ENCODE results near the gene AMIGO3.
A peak's percentile ranks its signal among the peaks of the same experiment; 100 is the strongest.
"Not testable (repeated sequence)": the region's sequence is repeated elsewhere in the genome, so short reads cannot be mapped to it uniquely, and the experiment has no call there.

The AMIGO3 gene

GRCh38 chr3:49707113-49707480 is 12.4 kb downstream of the AMIGO3 start:
- no peak for DNase-seq

GRCh38 chr3:49706456-49707112 is 12.9 kb downstream of the AMIGO3 start:
- DNase-seq = no peak

GRCh38 chr3:49705390-49705960 is 14.0 kb downstream of the AMIGO3 start:
- DNase-seq = no peak

- DNase-seq = no peak
Observed at GRCh38 chr3:49704629-49705028, 14.9 kb downstream of the AMIGO3 start.

GRCh38 chr3:49703956-49704355 is 15.5 kb downstream of the AMIGO3 start:
- DNase-seq = no peak

- DNase-seq = peak; percentile 18
Observed at GRCh38 chr3:49703443-49703927, 16.0 kb downstream of the AMIGO3 start.

- DNase-seq = no peak
Observed at GRCh38 chr3:49702672-49703071, 16.8 kb downstream of the AMIGO3 start.

- DNase-seq = no peak
Observed at GRCh38 chr3:49701388-49702077, 18.0 kb downstream of the AMIGO3 start.

GRCh38 chr3:49700453-49701128 is 18.9 kb downstream of the AMIGO3 start:
- DNase-seq = no peak

- no peak for DNase-seq
Observed at GRCh38 chr3:49700014-49700413, 19.5 kb downstream of the AMIGO3 start.

- DNase-seq = no peak
Observed at GRCh38 chr3:49699281-49699979, 20.1 kb downstream of the AMIGO3 start.

- DNase-seq = not testable (repeated sequence)
Observed at GRCh38 chr3:49695350-49696015, 24.0 kb downstream of the AMIGO3 start.

- DNase-seq = not testable (repeated sequence)
Observed at GRCh38 chr3:49694409-49695070, 24.9 kb downstream of the AMIGO3 start.

GRCh38 chr3:49691481-49691880 is 28.0 kb downstream of the AMIGO3 start:
- not testable (repeated sequence) for DNase-seq

- not testable (repeated sequence) for DNase-seq
Observed at GRCh38 chr3:49690856-49691255, 28.6 kb downstream of the AMIGO3 start.

GRCh38 chr3:49689908-49690624 is 29.4 kb downstream of the AMIGO3 start:
- DNase-seq = not testable (repeated sequence)

GRCh38 chr3:49689046-49689907 is 30.2 kb downstream of the AMIGO3 start, which contains the start of the genes MST1 and RNF123:
MST1 (minus strand) TSS chr3:49689474; CDS start chr3:49688691, 783 bp downstream.
RNF123 (plus strand) TSS chr3:49689557; CDS start chr3:49691166, 1,609 bp downstream.
- no peak for DNase-seq

- not testable (repeated sequence) for DNase-seq
Observed at GRCh38 chr3:49688338-49689045, 31.0 kb downstream of the AMIGO3 start.

- not testable (repeated sequence) for DNase-seq
Observed at GRCh38 chr3:49687424-49687795, 32.1 kb downstream of the AMIGO3 start.

Data from NCI-H526 treated with DMSO at 0.1 percent for 48 hours (cell line).